Eye (tissue), 1 donor: ENCODE measurements around the gene RBM38.
"Not testable (repeated sequence)": the region's sequence is repeated elsewhere in the genome, so short reads cannot be mapped to it uniquely, and the experiment has no call there.

Experiments used
- DNase-seq: peaks from one replicate; pipeline ENCODE4 v3.0.0-alpha.2; 2015

Gene RBM38

DNA sequence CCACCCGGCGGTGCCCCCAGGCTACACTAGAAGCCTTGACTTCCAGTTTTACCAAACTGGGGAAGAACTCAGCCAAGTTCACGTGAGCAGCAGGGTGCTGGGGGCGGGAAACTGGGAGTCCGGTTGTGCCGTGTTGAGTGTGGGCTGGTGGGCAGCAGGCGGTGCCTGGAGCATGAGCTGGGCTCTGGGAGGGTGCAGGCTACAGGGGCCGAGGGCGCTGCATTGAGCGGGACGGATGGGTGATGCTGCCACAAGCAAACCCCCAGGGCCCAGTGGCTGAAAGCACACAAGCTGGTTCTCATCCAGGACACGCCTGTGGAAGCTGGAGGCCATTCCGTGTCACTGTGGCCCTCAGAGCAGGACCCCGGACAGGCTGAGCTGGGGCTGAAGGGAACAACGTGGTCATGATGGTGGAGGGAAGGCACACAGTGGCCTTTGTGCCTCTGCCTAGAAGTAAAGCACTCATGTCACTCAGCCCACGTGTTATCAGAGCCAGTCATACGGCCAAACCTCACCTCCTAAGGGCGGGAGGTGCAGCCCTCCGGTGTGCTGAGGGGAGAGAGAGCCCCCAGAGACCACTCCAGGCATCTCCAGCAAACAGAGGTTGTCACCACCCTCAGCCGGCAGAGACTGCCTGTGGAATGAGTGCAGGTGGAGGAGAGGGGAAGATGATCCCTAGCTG is 29.5 kb downstream of the RBM38 start:
- no peak for DNase-seq

GRCh38 chr20:57421253-57422220 is 30.3 kb downstream of the RBM38 start:
- DNase-seq, result no peak

GRCh38 chr20:57422254-57422653 is 31.1 kb downstream of the RBM38 start:
- DNase-seq, result no peak

GRCh38 chr20:57425150-57426013 is 34.2 kb downstream of the RBM38 start:
- no peak for DNase-seq

DNA sequence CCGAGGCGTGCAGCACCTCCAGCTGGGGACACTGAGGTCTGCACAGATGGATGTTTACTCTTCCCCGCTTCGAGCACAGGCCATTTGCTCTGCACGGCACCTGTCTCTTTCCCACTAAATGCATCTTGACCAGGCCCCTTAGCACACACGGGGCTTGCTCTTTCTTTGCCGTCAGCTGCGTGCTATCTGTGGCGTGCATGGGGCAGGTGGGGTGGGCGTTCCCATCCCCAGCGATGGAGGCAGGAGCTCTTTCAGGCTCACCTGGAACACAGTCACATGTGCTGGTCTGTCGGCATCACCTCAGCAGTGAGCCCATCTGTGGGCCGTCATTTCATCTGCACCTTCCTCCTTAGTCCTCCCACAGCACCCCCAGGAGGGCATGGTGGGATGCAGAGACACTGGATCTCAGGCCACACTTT is 35.1 kb downstream of the RBM38 start:
- DNase-seq, result no peak

GRCh38 chr20:57426831-57427230 is 35.6 kb downstream of the RBM38 start:
- DNase-seq, result no peak

GRCh38 chr20:57428324-57429158 is 37.3 kb downstream of the RBM38 start:
- no peak for DNase-seq

GRCh38 chr20:57429159-57429496 is 37.9 kb downstream of the RBM38 start:
- DNase-seq, result no peak

DNA sequence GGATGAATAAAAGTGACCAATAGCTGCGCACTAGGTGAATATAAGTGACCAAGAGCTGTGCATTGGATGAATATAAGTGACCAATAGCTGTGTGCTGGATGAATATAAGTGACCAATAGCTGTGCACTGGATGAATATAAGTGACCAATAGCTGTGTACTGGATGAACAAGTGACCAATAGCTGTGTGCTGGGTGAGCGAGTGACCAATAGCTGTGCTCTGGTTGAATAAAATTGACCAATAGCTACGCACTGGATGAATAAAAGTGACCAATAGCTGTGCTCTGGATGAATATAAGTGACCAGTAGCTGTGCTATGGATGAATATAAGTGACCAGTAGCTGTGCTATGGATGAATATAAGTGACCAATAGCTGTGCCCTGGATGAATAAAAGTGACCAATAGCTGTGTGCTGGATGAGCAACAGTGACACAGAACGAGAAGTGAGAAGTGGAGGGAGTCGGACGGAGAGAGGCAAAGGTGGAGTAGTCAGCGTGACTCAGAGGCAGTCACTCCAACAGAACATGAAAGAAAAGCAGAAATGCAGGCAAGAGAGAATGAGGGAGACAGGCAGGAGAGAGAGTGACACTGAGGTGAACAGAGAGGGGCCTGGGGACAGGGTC is 38.5 kb downstream of the RBM38 start:
- no peak for DNase-seq

GRCh38 chr20:57430201-57430596 is 39.0 kb downstream of the RBM38 start:
- DNase-seq, result not testable (repeated sequence)

GRCh38 chr20:57431539-57431835 is 40.3 kb downstream of the RBM38 start:
- no peak for DNase-seq

GRCh38 chr20:57432480-57432861 is 41.3 kb downstream of the RBM38 start:
- DNase-seq, result no peak

- DNase-seq, result no peak
Observed at GRCh38 chr20:57432862-57433491, 41.8 kb downstream of the RBM38 start.

- DNase-seq, result no peak
Observed at GRCh38 chr20:57433657-57434389, 42.6 kb downstream of the RBM38 start.

DNA sequence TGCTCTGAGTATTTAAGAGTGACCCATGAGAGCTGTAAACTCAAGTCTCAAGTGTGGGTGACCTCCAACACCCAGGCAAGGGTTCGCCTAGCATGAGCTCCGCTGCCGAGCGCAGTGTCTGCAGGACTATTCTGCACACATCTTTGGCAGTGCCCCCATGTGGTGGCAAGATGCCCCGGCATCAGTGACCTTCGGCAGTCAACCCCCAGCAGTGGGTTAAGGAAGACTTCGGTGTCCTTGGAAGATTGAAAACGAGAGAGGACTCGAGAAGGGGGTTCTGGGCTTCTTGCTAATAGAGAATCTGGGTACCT is 43.1 kb downstream of the RBM38 start:
- no peak for DNase-seq

- DNase-seq, result no peak
Observed at GRCh38 chr20:57435105-57435497, 43.9 kb downstream of the RBM38 start.

GRCh38 chr20:57435498-57436222 is 44.5 kb downstream of the RBM38 start:
- peak; percentile 76 for DNase-seq

DNA sequence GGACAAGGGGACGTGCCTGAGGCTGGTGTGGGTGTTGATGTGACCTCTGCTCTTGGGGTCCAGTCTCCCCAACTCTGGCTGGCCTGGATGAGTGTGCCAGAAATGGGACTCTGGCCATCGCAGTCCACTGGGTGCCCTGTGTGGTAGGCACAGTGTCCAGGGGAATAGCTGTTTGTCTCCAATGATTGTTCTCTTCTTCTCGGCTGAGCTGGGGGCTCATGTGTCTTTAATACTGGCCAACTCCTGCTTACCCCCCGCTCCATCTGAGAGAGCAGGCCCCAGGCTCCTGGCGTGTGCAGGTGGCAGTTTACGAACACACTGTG is 45.0 kb downstream of the RBM38 start:
- no peak for DNase-seq

DNA sequence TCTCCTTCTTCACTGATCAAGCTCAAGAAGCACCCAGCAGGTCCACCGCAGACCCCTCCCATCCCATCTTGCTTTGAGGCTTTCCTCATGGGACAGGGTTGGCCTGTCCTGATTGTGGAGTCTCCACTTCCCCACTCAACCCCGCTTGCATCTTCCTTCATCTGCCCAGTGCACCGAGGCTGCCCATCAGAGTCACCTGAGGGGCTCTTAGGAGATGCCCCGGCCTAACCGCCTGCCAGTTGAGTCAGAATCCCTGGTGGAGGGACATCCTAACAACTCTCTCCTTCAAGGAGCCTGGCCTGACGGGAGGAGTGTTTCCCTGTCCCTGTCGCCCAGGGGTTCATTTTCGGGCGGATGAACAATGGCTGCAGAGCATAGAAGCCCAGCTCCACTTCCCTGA is 46.1 kb downstream of the RBM38 start:
- no peak for DNase-seq

DNA sequence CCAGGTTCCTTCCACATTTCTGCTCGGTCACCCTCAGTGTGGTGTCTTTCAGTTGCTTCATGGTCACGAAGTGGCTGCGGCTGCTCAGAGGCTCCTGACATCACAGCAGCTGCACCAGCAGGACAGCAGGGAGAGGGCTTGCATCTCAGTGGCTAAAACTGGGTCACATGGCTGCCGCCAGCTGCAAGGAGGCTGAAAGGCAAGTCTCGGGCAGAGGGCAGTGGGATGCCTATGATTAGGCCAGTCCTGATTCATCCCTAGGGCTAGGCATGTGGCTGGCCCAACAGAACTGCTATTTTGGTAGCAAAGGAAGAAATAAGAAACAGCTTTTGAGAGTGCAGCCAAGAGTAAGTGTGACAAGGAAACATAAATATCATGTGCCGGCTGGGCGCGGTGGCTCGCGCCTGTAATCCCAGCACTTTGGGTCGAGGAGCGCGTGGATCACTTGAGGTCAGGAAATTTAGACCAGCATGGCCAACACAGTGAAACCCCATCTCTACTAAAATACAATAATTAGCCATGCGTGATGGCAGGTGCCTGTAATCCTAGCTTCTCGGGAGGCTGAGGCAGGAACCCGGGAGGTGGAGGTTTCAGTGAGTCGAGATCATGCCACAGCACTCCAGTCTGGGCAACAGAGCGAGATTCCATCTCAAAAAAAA is 46.6 kb downstream of the RBM38 start:
- DNase-seq, result no peak
